RWPE2 (cell line): Measurements from ENCODE around the gene HOXB7.

Source experiments
- ATAC-seq: fragments of 200-7000 bp; cut with Tn5 transposase; 3 replicates; pipeline ENCODE4 v1.9.1; 2021; ENCODE audit warnings: low read depth
- DNase-seq: peaks from one replicate; pipeline ENCODE4 v3.0.0-alpha.2; 2020; ENCODE audit warnings: low spot score
- H3K27ac ChIP-seq: fragments of 450-650 bp; 2 replicates; pipeline ENCODE4 v1.5.1; 2017; ENCODE audit warnings: mild to moderate bottlenecking; ENCODE audit not compliant: poor library complexity, severe bottlenecking
- H3K27me3 ChIP-seq: fragments of 250-450 bp; sonication (Bioruptor Pico); 2 replicates; pipeline ENCODE4 v1.5.1; 2021; ENCODE audit warnings: mild to moderate bottlenecking, moderate library complexity; ENCODE audit not compliant: insufficient read depth, poor library complexity, severe bottlenecking
- H3K36me3 ChIP-seq: fragments of 250-450 bp; sonication (Bioruptor Pico); 2 replicates; pipeline ENCODE4 v1.5.1; 2020; ENCODE audit warnings: low read depth, mild to moderate bottlenecking, moderate library complexity
- H3K4me1 ChIP-seq: fragments of 250-450 bp; sonication (Bioruptor Pico); 2 replicates; pipeline ENCODE4 v1.5.1; 2021; ENCODE audit warnings: mild to moderate bottlenecking, moderate library complexity; ENCODE audit not compliant: insufficient read depth, poor library complexity, severe bottlenecking
- H3K4me3 ChIP-seq: fragments of 250-450 bp; sonication (Bioruptor Pico); 2 replicates; pipeline ENCODE4 v1.5.1; 2021; ENCODE audit warnings: mild to moderate bottlenecking, moderate library complexity; ENCODE audit not compliant: severe bottlenecking
- H3K9me3 ChIP-seq: fragments of 250-450 bp; sonication (Bioruptor Pico); 2 replicates; pipeline ENCODE4 v1.5.1; 2021; ENCODE audit warnings: mild to moderate bottlenecking, moderate library complexity; ENCODE audit not compliant: severe bottlenecking
- TF ChIP-seq, protein P1 (sequence below): fragments of 450-650 bp; IDR thresholded peaks from one replicate; pipeline ENCODE4 v1.5.1; 2017; ENCODE audit warnings: mild to moderate bottlenecking, moderate library complexity; ENCODE audit not compliant: poor library complexity, severe bottlenecking

The HOXB7 gene

DNA sequence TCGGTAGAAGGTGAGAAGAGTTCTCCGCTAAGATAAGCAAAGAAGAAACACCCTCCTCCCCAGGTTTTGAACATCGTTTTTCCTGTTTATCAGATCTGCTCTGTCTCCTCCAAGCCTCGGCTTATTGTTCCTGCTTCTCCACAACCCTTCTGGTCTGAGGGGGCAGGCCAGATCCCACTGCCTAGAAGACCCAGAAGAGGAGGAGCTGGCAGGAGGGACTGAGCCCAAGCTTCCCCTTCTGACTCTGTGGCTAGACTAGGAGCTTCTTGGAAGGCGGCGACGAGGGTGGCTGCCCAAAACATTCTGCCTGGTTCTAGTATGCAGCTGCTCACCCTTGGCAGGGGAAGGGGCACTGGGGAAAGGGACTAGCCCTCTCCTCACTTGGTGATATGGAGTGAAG is 12.1 kb downstream of the HOXB7 start:
- Histone ChIP-seq H3K4me3 (no peak overlapping the region), H3K36me3 (no peaks in the 10 kb centered on the region), H3K27ac (no peak overlapping the region), H3K4me1 (peaks cover 6% of the 10 kb centered on the region), H3K27me3 (no peaks in the 10 kb centered on the region), H3K9me3 (no peaks in the 10 kb centered on the region)
- ATAC-seq (no peak), DNase-seq (no peak)
- TF ChIP-seq, protein P1, sequence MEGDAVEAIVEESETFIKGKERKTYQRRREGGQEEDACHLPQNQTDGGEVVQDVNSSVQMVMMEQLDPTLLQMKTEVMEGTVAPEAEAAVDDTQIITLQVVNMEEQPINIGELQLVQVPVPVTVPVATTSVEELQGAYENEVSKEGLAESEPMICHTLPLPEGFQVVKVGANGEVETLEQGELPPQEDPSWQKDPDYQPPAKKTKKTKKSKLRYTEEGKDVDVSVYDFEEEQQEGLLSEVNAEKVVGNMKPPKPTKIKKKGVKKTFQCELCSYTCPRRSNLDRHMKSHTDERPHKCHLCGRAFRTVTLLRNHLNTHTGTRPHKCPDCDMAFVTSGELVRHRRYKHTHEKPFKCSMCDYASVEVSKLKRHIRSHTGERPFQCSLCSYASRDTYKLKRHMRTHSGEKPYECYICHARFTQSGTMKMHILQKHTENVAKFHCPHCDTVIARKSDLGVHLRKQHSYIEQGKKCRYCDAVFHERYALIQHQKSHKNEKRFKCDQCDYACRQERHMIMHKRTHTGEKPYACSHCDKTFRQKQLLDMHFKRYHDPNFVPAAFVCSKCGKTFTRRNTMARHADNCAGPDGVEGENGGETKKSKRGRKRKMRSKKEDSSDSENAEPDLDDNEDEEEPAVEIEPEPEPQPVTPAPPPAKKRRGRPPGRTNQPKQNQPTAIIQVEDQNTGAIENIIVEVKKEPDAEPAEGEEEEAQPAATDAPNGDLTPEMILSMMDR = no peak

- Histone ChIP-seq H3K27ac (peak overlapping the region; percentile 16), H3K27me3 (no peaks in the 10 kb centered on the region), H3K9me3 (no peaks in the 10 kb centered on the region), H3K36me3 (no peaks in the 10 kb centered on the region), H3K4me1 (peaks cover 6% of the 10 kb centered on the region), H3K4me3 (peak overlapping the region; percentile 38)
- no peak for DNase-seq
- TF ChIP-seq, protein P1 = no peak
- peak; percentile 59 for ATAC-seq
These were observed 12.8 kb downstream of the HOXB7 start for GRCh38 chr17:48597778-48598631.

GRCh38 chr17:48597528-48597777 is 13.4 kb downstream of the HOXB7 start:
- TF ChIP-seq, protein P1 = no peak
- ATAC-seq (no peak), DNase-seq (no peak)
- Histone ChIP-seq H3K36me3 (no peaks in the 10 kb centered on the region), H3K27me3 (no peaks in the 10 kb centered on the region), H3K4me1 (peaks cover 6% of the 10 kb centered on the region), H3K9me3 (no peaks in the 10 kb centered on the region), H3K4me3 (peak overlapping the region; percentile 38), H3K27ac (peak overlapping the region; percentile 16)

GRCh38 chr17:48596735-48597527 is 13.9 kb downstream of the HOXB7 start:
- 0 out of 3 replicates have a peak, but pooled peaks have one; percentile 4 for ATAC-seq
- no peak overlapping the region for H3K27ac ChIP-seq
- H3K4me3 ChIP-seq = peak overlapping the region; percentile 38
- H3K27me3 ChIP-seq = no peaks in the 10 kb centered on the region
- H3K9me3 ChIP-seq = no peaks in the 10 kb centered on the region
- TF ChIP-seq, protein P1 = no peak
- no peaks in the 10 kb centered on the region for H3K36me3 ChIP-seq
- no peak for DNase-seq
- peaks cover 4% of the 10 kb centered on the region for H3K4me1 ChIP-seq
